ENCODE results near the gene SDC4.
A peak's percentile ranks its signal among the peaks of the same experiment; 100 is the strongest.

The SDC4 gene, protein sequence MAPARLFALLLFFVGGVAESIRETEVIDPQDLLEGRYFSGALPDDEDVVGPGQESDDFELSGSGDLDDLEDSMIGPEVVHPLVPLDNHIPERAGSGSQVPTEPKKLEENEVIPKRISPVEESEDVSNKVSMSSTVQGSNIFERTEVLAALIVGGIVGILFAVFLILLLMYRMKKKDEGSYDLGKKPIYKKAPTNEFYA

DNA sequence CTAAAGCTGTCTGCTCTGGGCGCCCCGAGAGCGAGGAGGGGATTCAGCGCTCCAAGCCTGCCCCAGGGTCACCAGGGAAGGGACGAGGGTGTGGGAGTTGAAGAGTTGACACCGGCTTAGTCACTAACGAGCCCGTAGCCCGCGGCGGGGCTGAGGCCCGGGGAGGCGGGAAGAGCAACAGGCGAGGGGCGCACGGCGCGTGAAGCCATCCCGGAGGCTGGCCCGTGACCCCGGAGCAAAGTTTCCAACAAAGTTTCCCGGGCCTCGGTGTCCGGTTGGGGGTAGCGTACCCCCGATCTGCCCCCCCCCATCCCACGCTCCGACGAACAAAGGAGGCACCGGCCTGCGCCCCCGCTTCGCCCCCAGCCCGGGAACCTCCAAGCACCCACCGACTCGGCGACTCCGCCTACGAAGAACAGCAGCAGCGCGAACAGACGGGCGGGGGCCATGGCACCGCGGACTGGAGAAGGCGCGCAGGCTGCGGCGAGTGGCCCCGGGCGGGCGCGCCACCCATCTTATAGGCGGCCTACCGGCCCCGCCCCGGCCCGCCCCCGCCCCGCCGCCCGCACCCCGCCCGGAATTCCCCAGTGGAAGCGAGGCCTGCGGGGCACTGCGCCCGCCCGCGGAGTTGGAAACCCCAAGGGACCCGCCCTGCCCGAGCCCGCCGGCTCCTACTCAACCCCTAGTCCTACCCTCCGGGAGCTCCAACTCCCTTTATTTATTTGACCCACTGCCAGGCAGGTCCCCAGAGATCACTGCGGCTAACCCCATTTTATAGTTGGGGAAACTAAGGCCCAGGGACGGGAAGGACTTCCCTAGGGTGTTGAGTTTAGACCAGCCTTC lies at the start of gene SDC4:
Gene SDC4, minus strand, starts transcription at position 489 of the 843 bp plus-strand sequence. Its CDS starts 40 bp downstream, at position 449.
- no peak for DNase-seq (ENCODE audit: low spot score)

DNA sequence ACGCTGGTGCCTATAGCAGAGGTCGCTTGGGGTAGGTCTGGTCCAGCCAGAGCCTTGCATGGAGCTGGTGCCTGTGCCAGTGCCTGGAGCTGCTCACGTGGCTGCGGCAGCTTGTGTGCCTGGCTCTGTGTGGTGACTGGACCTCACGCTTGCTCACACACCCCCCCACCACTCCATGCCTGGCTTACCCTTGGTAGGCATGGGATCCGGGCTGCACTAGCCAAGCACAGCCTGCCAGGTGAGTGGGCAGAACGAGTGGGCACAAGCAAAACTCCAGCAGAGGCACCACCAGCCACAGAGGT lies 46.8 kb upstream of the SDC4 start:
- DNase-seq (ENCODE audit: low spot score): no peak

DNA sequence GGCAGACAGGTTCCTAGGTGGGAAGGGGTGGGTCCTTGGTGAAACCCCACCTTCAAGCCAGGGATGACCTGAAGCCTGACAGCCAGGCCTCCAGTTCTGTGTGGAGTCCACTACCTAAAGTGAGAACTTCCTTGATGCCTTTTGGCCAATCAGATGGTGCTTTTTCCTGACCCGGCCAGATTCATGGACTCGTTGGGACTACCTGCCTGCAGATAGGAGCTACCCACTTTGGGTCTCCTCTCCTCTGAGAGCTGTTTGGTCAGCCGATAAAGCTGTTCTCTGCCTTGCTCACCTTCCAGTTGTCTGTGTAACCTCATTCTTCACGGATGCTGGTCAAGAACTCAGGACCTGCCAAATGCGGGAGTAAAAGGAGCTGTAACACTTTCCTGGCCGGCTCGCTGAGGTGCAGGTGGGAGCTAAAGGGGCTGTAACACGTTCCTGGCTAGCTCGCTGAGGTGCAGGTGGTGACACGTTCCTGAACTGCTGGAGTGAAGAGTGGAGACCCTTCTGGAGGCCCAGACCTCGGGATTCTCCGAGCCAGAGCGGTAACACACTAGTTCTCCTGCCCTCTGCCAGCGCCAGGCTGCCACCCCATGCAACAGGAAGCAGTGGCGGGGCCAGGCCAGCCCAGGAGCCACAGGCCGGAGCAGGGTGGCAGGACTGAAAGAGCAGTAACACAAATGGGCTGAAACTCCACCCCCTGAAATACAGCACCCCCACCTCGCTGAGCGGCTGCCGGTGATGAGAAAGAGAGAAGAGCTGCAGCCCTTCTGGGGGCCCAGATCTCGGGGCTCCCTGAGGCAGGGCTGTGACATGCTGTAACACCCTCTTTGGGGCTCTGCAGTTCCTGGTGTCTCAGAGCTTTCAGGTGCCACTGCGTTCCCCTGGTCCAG lies 46.2 kb upstream of the SDC4 start:
- no peak for DNase-seq (ENCODE audit: low spot score)

DNA sequence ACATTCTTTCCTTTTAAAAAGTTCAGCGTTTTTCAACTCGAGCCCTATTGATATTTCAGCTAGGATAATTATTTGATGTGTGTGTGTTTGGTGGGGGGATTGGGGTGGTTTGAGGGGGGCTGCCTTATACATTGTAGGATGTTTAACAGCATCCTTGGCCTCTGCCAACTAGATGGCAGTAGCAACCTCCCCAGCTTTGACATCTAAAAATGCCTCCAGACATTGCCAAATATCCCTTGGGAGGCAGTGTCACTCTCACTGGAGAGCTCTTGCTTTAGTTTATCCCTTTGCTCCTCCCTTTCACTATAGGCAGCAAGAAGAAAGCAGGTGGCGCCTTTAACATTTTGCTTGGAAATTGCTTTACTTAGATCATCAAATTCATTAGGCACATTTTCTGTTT lies 44.5 kb upstream of the SDC4 start:
- no peak for DNase-seq (ENCODE audit: low spot score)

DNA sequence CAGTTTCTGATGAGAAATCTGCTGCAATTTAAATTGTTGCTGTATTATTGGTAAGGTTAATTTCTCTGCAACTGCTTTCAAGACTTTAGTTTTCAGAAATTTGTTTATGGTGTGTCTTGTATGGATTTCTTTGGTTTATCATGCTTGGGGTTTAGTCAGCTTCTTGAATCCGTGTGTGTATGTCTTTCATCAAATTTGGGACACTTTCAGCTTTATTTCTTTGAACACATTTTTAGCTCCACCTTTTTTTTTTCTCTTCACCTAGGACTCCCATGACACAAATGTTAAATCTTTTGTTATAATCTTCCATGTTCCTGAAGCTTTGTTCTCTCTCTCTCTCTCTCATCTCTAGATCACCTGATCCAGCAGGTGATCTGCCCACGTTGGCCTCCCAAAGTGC lies 43.3 kb upstream of the SDC4 start:
- DNase-seq (ENCODE audit: low spot score): no peak

DNA sequence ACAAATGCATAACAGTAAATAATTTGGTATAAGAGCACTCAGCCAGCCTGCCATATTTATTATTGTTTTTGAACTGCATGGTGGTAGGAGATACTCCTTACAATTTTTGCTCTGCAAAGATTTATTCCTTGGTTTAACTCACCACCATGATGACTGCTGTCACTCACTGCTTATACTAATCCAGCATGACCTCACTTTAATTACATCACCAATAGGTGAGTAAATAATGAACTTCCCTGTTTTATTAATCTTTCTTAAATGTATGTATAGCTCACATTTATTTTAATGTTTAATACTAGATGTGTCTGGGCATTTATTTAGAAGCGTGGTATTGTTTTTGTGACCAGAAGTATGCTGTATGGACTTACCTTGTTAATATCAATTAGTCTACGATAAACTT lies 42.7 kb upstream of the SDC4 start:
- DNase-seq (ENCODE audit: low spot score): no peak

DNA sequence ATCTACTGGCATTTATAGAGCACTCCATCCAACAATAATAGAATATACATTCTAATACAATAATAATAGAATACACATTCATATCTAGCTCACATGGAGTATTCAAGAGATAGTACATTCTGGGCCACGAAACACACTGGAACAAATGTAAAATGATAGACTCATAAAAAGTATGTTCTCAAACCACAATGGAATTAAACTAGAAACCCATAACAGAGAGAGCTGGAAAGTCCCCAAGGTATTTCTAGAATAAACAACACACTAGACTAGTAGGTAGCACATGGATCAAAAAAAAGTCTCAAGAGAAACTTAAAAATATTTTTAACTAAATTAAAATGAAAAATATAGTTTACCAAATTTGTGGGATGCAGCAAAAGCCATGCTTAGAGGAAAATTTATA lies 39.0 kb upstream of the SDC4 start:
- DNase-seq (ENCODE audit: low spot score): no peak

DNA sequence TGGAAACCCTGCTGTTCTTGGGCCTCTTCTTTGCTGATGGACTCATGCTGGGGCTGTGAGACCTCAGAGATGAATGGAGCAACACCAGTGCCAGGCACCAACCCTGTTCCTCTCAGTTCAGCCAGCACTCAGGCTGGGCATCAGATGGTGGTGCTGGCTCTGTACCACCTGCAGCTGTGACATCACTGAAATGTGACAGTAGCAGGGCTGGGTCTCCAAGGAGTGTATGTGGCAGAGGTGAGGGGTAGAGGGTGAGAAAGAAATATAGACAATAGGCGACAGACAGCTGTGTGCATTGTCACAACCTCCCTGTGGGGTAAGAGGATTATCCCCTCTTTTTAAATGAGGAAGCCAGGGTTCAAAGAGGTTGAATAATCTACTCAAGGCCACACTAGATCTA lies 30.0 kb upstream of the SDC4 start, which contains the start of gene TP53TG5:
Gene TP53TG5, minus strand, starts transcription at position 135 of the 400 bp plus-strand sequence. Its CDS starts 89 bp downstream, at position 46.
- DNase-seq (ENCODE audit: low spot score): no peak

DNA sequence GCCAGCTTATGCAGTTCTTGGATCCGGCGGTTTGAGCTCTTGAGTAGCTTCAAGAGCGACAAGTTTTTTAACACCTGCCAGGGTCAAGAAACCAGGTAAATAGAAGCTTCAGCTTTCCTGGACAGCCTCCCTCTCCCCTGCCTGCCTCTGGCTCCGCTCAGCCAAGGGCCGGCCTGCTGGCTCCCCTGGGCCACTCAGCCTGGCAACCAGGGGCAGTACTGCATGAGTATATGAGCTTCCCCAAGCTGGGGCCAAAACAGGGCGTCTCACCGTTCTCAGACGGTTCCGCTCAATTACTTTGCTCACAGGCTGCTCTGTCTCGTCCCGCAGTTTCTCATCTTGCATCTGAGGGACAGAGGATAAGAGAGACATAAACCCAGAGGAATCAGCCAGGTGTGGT lies 29.0 kb upstream of the SDC4 start:
- DNase-seq (ENCODE audit: low spot score): no peak

DNA sequence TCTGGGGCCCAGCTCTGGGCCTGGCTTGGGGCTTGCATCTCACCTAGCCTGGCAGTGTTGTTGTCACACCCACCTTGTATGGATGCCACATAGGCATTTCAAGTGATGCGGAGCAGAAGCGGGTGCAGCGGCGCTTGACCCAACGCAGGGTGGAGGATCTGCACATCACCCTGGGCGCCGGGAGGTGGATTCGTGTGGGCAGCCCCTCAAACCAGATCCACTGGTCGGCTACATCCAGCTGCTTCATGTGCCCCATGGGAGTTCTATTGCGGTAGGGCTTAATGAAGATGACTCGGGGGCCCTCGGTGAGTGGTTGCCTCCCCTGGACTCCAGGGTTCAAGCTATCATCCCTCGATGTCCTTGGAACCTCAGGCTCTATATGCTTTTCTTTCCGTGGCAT lies 26.7 kb upstream of the SDC4 start:
- DNase-seq (ENCODE audit: low spot score): no peak

DNA sequence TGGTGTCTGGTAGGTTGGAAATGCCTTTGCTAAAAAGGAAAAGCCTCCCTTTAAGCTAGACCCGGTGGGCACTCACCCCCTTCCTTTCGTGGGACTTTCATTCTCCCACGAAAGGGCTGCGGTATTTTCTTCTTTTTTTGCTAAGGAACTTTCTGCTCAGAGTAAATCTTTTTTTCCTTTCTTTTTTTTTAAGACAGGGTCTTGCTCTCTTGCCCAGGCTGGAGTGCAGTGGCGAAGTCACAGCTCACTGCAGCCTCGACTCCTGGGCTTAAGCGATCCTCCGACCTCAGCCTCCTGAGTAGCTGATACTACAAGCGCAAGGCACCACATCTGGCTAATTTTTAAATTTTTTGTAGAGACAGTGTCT lies 25.9 kb upstream of the SDC4 start:
- DNase-seq (ENCODE audit: low spot score): no peak

DNA sequence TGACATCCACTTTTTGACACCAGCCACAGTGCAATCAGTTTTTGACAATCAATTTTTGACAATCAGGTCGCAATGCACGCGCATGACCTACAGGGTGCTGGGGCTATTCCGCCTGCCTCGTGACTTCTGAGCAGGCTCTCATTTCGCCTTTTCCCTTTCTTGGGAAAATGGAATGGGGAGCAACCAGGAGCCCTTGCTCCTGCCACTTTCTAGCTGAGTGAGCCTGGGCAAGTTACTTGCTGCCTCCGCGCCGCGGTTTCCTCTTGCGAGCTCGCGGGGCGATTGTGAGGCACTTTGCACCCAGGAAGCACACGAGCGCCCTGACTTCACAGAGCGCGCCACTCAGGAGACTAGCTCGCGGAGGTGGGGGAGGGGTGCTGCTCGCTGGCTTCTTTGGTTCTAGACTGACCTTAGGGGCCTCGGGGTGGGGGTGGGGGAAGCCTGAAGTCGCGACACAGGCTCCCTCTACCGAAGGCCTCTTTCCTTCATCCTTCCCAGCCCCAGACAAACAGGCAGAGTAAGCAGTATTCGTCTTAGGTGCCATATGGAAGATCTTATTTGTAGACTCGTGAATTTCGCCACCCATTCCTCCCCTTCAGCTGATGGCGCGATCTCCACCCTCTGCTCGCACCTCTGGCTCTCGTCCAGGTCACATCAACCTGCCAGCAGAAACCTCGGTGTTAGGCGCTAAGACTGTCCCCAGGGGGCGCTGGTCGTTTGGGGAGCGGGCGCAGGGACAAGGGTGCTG lies 25.3 kb upstream of the SDC4 start:
- peak; percentile 60 for DNase-seq (ENCODE audit: low spot score)

DNA sequence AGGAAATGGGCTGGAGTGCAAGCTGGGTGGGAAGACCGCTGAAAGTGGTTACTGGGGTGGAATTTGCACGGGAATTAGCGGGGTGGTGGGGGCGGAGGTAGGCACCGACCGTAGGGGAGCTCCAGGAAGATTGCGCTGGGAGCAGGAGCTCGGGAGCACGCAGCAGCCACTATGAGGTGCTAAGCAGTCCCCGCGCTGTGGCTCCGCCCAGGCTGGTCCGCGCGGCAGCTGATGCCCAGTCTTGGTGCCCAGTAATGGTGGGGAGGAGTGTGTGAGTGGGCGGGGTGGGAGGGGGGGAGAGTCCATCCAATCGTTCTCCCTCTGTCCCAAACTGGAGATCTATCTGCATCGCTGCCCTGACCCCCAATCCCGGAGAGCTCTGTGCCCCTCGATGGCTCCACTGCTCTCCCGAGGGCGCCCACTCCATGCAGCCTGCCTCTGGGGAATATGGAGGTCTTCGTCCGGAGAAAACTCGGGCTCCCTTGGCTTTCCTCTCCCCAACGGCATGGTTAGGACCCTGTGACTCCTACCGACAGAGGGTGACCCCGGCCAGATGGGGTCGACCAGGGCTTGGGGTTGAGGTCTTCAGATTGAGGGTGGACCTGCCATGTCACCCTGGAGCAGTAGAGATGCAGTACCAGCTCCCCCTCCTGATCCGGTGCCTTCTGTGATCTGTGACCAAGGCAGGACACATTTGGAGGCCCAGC lies 24.6 kb upstream of the SDC4 start:
- no peak for DNase-seq (ENCODE audit: low spot score)

DNA sequence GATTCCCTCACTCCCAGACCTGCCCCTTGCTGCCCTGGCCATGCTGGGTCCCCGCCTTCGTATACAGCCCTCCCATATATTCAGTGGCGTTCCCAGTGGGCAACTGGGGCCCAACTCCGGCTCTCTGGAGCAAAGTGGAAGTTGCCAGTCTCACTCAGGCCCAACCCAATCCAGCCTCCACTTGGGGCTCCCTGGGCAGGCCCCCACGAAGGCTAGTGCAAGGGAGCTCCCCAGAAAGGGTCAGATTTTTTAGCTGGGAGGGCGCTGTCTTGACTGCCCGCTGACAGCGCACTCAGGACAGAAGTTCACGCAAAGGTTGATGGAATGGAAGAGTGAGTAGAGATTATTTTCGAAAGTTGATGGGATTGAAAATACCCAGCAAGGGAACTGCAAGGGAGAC lies 24.0 kb upstream of the SDC4 start:
- no peak for DNase-seq (ENCODE audit: low spot score)

DNA sequence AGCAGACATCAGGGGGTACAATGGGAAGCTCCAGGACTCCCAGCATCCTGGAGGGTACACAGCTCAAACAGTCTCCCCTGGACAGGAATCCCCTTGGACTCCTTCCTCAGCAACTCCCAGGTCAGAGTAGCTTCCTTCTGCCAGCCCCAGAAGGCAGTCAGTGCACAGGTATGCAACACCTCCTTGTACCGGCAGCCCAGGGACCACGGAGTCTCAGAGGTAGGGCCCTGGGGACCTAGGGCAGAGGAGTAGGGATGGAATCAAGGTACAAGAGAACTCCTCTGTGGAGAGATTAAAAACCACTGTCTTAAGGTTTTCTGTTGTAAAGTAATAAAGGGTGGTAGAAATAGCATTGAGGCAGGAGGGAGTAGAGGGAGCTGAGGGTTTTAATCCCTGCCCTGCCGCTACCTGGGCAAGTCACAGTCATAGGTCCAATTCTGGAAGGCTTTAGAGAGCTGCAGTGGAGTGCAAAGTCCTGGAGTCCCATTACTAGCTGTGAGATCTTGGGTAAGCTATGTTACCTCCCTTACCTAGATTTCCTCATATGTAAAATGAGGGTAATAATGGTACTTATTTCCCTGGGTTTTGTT lies 22.4 kb upstream of the SDC4 start:
- no peak for DNase-seq (ENCODE audit: low spot score)

DNA sequence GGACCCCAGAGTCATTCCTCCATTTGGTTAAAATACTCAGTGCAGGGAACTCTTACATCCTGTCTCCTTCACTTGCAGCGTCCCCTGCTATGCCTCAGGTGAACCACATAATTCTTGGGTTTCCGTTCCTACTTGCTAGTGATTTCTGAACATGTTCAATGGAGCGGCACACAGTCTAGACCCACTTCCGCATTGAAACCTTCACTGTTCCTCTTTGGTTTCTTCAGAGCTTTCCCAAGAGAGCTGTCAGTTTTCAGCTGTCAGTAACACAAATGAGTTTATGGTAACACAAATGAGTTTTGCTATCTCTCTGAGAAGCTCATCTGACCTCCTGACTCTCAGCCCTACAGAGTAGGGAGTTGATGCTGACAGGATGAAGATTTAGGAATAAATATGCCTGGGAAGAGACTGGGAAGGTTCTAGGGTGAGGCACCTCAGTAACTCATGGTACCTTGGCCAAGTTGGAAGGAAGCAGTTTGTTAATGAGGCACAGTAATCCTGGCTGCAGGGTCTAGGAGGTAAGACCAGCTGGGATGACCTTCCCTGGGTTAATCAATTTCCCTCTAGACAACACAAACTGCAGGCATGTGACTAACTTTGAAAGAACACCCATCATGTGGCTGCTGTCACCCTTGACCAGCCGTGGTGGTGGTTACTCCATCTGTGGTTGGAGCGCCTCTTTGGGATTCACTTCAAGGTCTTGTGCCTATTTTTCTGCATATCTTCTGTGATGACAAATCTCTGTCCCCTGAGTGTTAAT lies 20.2 kb upstream of the SDC4 start:
- DNase-seq (ENCODE audit: low spot score): no peak

DNA sequence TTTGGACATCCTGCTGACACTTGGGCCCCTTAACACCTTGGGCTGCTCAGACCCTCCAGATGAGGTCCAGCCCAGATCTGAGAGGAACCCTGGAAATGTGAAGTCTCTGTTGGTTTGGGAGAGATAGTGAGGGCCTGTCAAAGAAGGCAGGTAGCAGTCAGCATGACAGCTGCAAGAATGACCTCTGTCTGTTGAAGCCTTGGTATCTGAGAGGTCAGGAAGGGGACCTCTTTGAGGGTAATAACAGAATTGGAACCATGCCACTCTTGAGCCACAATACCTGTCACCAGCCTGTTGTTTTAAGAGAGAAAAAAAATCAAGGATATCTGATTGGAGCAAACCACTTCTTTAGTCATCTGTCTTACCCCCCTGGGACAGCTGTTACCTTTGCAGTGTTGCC lies 18.9 kb upstream of the SDC4 start:
- no peak for DNase-seq (ENCODE audit: low spot score)

DNA sequence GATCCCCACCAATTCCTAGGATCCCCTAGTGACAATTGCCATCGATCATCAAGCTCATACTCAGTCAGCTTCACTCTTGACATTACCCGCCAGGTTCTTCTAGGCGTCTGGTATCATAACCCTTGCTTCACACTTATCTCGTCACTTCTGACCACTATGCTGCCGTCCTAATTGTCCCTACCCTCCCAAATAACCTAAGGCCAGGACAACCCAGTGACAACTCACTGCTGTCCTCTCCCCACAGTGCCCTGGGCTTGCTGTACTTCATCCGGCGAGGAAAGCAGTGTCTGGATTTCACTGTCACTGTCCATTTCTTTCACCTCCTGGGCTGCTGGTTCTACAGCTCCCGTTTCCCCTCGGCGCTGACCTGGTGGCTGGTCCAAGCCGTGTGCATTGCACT lies 18.4 kb upstream of the SDC4 start:
- no peak for DNase-seq (ENCODE audit: low spot score)

DNA sequence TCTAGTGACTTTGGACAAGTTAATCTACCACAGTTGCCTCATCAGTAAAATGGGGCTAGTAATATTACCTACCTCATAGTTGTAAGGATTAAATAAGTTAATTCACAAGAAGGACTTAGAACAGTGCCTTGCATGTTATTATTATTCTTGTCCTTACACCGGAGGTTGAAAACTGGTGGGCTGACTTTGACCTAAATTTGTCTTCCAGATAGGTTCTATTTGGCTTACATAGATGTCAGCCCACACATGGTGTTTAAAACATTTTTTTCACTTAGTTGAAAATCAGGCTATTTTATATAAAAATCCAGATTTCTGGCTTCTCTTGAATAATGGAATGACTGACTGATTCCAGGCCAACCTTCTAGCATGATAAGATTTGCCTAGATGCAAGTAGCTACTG lies 18.0 kb upstream of the SDC4 start:
- no peak for DNase-seq (ENCODE audit: low spot score)

DNA sequence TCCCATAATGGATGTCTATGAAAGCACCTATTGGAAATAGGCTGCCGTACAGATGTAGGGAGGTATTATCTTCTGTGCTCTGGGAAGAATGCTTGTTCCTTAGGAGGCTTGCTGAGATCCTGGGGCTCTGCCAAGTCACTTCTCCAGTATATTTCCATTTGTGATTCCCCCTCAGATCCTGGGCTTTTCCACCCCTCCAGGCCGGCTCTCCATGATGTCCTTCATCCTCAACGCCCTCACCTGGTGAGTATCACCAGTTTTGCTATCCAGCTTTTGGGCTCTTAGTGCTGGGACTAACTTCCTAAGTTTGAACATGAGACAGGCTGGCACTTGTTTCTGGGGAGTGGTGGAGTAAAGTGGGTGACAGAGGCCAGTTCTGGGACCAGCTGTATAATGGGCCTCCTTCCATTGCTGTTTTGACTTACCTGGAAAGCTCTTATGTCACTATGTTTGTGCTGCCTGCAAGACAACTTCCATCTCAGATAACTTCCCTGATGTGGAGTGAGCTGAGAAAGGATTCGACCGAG lies 17.3 kb upstream of the SDC4 start:
- no peak for DNase-seq (ENCODE audit: low spot score)

All from kidney capillary endothelial cell (primary cell).